ENCODE data around the gene SLC46A1. TPM values are rescaled to one million over a fixed set of nuclear protein-coding genes. Genes with fewer than 3 reads are reported as not detected.

Gene SLC46A1
- polyA plus RNA-seq, 3 donors, result 12.5 to 15.1 (median 13.5) TPM

GRCh38 chr17:28390984-28391383 is 15.0 kb downstream of the SLC46A1 start:
- no peak for DNase-seq (ENCODE audit: extremely low read depth in 1 of 11, low read depth in 9 of 11, low spot score in 4 of 11)

DNA sequence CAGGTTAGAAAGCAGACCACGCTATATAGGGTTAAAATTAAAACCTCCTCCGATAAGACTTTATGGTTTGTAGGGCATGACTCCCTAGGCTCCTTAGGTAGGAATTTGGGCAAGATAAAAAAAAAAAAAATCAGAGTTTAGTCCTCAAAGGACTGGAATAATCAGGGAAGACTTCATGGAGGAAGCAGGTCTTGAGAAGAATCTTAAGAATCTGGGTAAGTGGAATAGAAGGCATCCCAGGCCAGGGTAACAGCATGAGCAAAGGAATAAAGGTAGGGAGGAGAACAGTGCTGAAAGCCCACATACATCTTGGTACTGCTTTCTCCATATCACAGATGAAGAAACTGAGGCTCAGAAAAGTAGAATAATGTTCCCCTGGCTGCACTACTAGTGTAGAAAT is 15.4 kb downstream of the SLC46A1 start:
- no peak for DNase-seq (ENCODE audit: extremely low read depth in 1 of 11, low read depth in 9 of 11, low spot score in 4 of 11)

DNA sequence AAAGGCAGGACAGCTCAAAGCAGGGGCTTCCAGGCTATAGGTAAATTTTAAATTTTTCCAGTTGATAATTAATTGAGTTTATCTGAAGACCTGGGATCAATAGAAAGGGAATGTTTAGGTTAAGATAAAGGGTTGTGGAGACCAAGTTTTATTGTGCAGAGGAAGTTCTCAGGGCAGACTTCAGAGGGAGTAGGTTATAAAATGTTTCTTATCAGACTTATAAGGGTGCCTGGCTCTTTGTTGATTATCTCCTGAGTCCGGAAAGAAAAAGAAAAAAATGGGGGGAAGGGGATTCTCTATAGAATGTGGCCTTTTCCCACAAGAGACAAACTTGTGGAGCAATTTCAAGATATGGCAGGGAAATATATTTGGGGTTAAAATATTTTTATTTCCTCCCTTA is 15.9 kb downstream of the SLC46A1 start:
- DNase-seq (ENCODE audit: extremely low read depth in 1 of 11, low read depth in 9 of 11, low spot score in 4 of 11), result no peak

GRCh38 chr17:28388106-28388505 is 17.9 kb downstream of the SLC46A1 start:
- no peak for DNase-seq (ENCODE audit: extremely low read depth in 1 of 11, low read depth in 9 of 11, low spot score in 4 of 11)

DNA sequence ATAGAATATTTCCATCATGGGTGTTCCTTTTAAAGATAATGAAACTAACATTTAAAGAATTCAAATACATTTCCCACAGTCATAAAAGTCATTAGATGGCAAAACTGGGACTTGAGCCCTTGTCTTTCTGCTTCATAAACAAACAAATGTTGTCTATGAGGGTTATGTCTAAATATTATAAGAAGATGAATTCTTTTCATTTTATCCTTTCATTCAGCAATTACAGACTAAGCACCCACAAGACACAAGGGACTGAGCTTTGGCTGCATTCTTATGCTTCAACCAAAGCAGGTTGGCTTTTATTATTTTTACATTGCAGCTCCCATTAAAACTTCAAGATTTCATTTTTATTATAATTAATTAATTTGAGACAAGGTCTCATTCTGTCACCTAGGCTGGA is 19.6 kb downstream of the SLC46A1 start:
- DNase-seq (ENCODE audit: extremely low read depth in 1 of 11, low read depth in 9 of 11, low spot score in 4 of 11), result no peak

- no peak for DNase-seq (ENCODE audit: extremely low read depth in 1 of 11, low read depth in 9 of 11, low spot score in 4 of 11)
These were observed 20.6 kb downstream of the SLC46A1 start for GRCh38 chr17:28385406-28385805.

DNA sequence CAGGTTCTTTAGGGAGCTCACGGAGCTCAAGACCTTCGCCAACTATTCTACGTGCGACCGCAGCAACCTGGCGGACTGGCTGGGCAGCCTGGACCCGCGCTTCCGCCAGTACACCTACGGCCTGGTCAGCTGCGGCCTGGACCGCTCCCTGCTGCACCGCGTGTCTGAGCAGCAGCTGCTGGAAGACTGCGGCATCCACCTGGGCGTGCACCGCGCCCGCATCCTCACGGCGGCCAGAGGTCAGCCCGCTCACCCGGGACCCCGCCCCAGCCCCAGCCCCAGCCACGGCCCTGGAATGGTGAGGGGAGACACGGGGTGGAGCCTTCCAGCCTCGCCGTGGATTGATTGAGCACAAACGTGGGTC is 21.0 kb downstream of the SLC46A1 start:
- DNase-seq (ENCODE audit: extremely low read depth in 1 of 11, low read depth in 9 of 11, low spot score in 4 of 11), result no peak

GRCh38 chr17:28384281-28385036 is 21.6 kb downstream of the SLC46A1 start:
- peak in 1 of 11 donors; percentile 18 for DNase-seq (ENCODE audit: extremely low read depth in 1 of 11, low read depth in 9 of 11, low spot score in 4 of 11)

DNA sequence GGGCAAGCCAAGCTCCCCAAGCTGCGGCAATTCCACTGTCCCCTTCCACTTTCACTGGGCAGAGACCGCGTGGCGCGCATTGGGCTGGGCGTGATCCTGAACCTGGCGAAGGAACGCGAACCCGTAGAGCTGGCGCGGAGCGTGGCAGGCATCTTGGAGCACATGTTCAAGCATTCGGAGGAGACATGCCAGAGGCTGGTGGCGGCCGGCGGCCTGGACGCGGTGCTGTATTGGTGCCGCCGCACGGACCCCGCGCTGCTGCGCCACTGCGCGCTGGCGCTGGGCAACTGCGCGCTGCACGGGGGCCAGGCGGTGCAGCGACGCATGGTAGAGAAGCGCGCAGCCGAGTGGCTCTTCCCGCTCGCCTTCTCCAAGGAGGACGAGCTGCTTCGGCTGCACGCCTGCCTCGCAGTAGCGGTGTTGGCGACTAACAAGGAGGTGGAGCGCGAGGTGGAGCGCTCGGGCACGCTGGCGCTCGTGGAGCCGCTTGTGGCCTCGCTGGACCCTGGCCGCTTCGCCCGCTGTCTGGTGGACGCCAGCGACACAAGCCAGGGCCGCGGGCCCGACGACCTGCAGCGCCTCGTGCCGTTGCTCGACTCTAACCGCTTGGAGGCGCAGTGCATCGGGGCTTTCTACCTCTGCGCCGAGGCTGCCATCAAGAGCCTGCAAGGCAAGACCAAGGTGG is 24.7 kb downstream of the SLC46A1 start:
- DNase-seq (ENCODE audit: extremely low read depth in 1 of 11, low read depth in 9 of 11, low spot score in 4 of 11), result no peak

DNA sequence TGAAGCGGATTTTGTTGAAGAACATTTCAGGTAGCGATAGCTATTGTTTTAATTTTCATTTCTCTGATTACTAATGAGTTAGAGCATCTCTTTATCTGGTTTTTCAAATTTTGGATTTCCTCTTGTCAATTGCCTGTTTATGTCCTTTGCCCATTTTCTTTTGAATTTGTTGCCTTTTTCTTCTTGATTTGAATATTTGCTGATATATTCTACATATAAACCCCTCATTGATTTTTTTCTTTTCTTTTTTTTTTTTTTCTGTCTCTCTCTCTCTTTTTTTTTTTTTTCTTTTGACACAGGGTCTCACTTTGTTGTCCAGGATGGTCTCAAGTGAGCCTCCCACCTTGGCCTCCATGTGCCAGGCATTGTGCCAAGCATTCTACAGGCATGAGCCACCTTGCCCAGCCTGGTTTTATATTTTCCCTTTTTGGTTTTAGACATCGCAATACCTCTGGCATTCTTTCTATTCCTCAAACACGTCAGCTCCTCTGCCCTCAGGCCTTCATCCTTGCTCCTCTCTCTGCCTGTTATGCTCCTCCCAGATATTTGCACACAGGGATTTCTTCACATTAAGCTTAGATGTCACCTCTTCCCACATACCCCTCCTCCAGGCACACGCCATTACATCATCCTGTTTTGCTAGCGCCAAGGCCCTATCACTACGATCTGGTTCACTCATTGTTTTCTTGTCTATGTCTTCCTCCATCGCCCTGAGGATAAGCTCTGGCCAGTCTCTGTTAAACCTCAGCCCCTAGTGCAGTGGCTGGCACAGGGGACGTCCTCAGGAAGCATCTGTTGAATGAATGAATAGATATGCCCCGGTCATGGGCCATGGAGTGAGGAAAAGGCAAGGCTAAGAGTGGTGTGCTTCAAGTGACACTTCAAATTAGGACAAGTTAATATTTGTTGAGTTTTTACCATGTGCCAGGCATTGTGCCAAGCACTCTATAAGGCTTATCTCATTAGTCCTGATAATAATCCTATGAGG is 25.9 kb downstream of the SLC46A1 start:
- no peak for DNase-seq (ENCODE audit: extremely low read depth in 1 of 11, low read depth in 9 of 11, low spot score in 4 of 11)

DNA sequence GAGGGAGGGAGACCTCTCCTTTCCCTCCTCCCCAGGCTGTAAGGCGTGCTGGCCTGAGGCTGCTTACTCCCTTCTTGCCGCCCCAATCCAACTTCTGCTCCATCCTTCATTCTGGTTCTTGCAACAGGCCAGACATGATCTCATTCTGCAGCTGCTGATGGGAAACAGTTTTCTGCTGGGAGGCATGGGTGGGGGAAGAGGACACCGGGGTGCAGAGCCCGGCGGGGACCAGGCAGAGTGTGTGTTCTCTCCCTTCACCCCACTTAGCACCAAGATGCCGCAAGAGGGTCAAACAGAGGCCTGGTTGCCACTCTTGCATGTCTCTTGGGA is 33.1 kb downstream of the SLC46A1 start:
- DNase-seq (ENCODE audit: extremely low read depth in 1 of 11, low read depth in 9 of 11, low spot score in 4 of 11), result no peak

DNA sequence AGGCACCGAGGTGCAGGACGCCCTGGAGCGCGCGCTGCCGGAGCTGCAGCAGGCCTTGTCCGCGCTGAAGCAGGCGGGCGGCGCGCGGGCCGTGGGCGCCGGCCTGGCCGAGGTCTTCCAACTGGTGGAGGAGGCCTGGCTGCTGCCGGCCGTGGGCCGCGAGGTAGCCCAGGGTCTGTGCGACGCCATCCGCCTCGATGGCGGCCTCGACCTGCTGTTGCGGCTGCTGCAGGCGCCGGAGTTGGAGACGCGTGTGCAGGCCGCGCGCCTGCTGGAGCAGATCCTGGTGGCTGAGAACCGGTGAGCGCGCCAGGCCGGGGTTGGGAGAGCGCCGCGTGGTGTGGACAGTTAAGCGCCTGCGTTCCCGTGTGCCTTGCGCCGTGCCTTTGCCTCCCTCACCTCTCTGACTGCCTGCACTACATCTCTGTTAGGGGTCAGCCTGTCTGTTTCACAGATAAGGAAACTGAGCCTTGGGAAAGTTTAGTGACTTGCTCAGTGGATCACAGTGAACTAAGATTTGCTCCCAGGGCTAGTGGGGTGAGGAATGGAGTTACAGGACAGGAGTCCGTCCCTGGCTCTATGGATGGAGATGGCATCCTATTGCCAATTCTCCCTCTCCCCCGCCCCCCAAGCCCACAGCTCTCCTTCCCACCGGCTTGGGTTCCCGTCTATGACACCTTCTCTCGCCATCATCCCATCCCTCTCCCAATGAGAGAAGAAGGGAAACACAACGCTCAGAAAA is 33.6 kb downstream of the SLC46A1 start:
- DNase-seq (ENCODE audit: extremely low read depth in 1 of 11, low read depth in 9 of 11, low spot score in 4 of 11), result peak in 1 of 11 donors; percentile 15

DNA sequence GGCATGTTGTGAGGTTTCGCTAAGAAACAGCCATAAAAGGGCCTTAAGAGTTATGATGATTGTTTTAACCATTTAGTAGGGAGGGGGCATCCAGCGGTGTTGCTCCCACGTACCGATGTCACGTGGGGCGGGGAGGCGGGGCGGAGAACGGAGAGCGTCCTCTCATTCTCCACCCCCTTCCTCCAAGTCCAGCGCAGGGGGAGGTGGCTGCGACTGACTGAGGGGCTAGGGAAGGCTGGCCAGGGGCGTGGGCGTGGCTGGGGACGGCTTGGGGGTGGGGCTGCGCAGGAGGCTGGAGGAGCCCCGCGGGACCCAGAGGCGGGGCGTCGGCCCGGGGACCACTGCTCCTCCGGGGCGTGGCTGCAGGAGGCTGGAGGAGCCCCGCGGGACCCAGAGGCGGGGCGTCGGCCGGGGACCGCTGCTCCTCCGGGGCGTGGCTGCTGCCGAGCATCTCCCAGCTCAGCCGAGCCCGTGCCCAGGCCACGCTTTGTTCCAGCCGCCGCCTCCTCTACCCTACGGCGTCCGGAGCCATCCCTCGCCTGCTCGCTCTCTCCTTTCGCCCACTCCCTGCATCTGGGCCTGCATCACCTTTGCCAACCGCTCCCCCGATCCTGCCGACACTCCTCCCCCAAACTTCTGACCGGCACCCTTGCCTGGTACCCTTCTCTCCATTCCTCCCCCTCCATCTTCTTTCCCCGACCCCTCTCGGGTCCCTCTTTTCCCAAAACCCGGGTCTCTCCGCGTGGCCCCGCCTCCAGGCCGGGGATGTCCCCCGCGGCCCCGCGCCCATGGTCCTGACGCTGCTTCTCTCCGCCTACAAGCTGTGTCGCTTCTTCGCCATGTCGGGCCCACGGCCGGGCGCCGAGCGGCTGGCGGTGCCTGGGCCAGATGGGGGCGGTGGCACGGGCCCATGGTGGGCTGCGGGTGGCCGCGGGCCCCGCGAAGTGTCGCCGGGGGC is 34.5 kb downstream of the SLC46A1 start, which contains the start of gene SARM1:
Gene SARM1, plus strand, starts transcription at position 450 of the 958 bp plus-strand sequence. Its CDS starts 339 bp downstream, at position 789.
- peak in 10 of 11 donors; percentile 65 to 90 (median 86) for DNase-seq (ENCODE audit: extremely low read depth in 1 of 11, low read depth in 9 of 11, low spot score in 4 of 11)

DNA sequence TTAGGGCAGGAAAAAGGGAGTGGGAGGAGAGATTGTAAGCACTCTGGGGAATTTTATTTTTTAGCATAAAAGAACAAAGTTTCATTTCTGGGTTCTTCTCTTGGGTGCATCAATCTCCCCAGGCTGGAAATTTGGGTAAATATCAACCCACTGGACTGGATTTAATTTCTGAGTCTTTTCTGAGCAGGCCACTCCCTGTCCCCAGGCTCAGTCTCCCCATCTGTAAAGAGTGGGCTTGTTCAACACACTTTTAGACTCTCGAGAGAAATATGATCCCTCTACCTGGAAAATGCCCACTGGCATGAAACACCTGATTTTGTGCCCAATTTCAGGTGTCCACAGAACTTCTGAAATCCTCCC is 35.3 kb downstream of the SLC46A1 start:
- DNase-seq (ENCODE audit: extremely low read depth in 1 of 11, low read depth in 9 of 11, low spot score in 4 of 11), result no peak

DNA sequence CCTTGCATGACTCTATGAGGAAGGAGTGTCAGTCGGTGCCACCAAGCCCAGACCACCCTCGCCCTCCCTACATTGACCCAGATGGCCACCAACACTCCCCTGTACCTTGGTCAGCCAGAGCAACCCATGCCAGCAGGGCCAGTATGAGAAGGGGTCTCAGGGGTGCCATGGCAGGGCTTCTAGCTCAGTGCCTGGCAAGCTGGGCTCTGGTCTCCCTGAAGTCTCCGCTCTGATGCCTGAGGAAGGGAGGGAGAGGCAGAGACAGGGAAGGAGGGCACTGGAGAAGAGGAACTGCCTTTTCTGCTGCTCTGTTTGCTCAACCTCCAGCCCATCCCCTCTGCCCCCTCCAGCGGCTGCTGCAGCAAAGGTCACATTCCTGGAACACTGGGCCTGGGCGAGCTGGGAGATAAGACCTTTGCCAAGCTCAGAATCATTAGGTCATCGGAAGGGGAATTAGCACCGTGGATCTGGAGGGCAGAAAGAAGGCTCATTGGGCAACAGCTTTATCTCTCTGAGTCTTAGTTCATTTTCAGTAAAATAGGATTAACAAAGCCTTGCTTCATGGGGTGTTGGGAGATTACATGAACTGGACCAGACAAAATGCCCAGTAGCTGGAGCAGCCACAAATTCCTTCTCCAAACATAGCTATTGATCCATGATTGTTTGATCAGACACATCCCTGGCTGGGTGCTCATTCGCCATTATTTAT is 35.8 kb downstream of the SLC46A1 start, which contains the start of gene VTN:
Gene VTN, minus strand, starts transcription at position 273 of the 709 bp plus-strand sequence. Its CDS starts 104 bp downstream, at position 169.
- no peak for DNase-seq (ENCODE audit: extremely low read depth in 1 of 11, low read depth in 9 of 11, low spot score in 4 of 11)

- no peak for DNase-seq (ENCODE audit: extremely low read depth in 1 of 11, low read depth in 9 of 11, low spot score in 4 of 11)
These were observed 36.4 kb downstream of the SLC46A1 start for GRCh38 chr17:28369684-28370034.

Measured in renal cortex interstitium (tissue), 11 donors.